ENCODE results near the gene IPO9.
"Not testable (repeated sequence)": the region's sequence is repeated elsewhere in the genome, so short reads cannot be mapped to it uniquely, and the experiment has no call there.

IPO9 gene

DNA sequence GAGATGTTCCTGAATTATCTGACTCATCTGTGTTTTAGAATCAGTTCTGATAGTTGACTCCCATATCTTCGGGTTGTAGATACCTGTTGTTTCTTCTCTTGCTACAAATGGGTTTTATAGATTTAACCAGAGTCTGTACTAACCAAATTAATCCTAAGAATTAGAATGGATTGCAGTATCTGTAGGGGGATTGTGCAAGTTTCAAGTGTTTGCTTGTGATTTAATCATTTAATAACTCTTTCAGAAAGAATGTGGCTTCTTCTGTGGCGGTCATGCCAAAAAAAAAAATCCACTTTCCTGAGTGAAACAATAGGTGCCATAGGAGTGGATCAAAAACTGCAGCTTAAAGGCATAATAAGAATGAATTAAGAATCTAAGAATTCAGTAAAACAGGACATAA is 9.4 kb downstream of the IPO9 start:
- no peak overlapping the region for H3K9ac ChIP-seq (ENCODE audit: low read length)
- peaks cover 98% of the 10 kb centered on the region for H3K79me2 ChIP-seq (ENCODE audit: insufficient read depth, low read length)
- no peaks in the 10 kb centered on the region for H3K27me3 ChIP-seq (ENCODE audit: insufficient read depth, low read length)
- TF ChIP-seq EZH2 (IDR thresholded peaks at IDR 0.05; ENCODE audit: borderline replicate concordance, low read length), result no peak
- TF ChIP-seq, protein P1, sequence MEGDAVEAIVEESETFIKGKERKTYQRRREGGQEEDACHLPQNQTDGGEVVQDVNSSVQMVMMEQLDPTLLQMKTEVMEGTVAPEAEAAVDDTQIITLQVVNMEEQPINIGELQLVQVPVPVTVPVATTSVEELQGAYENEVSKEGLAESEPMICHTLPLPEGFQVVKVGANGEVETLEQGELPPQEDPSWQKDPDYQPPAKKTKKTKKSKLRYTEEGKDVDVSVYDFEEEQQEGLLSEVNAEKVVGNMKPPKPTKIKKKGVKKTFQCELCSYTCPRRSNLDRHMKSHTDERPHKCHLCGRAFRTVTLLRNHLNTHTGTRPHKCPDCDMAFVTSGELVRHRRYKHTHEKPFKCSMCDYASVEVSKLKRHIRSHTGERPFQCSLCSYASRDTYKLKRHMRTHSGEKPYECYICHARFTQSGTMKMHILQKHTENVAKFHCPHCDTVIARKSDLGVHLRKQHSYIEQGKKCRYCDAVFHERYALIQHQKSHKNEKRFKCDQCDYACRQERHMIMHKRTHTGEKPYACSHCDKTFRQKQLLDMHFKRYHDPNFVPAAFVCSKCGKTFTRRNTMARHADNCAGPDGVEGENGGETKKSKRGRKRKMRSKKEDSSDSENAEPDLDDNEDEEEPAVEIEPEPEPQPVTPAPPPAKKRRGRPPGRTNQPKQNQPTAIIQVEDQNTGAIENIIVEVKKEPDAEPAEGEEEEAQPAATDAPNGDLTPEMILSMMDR (IDR thresholded peaks at IDR 0.05; ENCODE audit: low read length), result no peak
- H3K4me3 ChIP-seq (ENCODE audit: low read depth, low read length, poor library complexity, severe bottlenecking), result no peak overlapping the region
- H3K27ac ChIP-seq (ENCODE audit: low read depth, low read length, poor library complexity, severe bottlenecking), result no peak overlapping the region
- H3F3A ChIP-seq (ENCODE audit: insufficient read depth, low read length), result peaks cover 3% of the 10 kb centered on the region
- H3K4me1 ChIP-seq (ENCODE audit: insufficient read depth, low read length, severe bottlenecking), result peaks cover 15% of the 10 kb centered on the region
- H3K9me3 ChIP-seq (ENCODE audit: low read length), result no peaks in the 10 kb centered on the region
- H3K4me2 ChIP-seq (ENCODE audit: low read length), result no peak overlapping the region
- H4K20me1 ChIP-seq (ENCODE audit: insufficient read depth, low read length), result 0 out of 2 replicates have a peak, but pooled peaks cover 2% of the 10 kb centered on the region
- H2AFZ ChIP-seq (ENCODE audit: low read length), result no peak overlapping the region
- peaks cover 55% of the 10 kb centered on the region for H3K36me3 ChIP-seq (ENCODE audit: insufficient read depth, low read length)
- no peaks in the 10 kb centered on the region for H3K9me2 ChIP-seq (ENCODE audit: low read depth, low read length)

DNA sequence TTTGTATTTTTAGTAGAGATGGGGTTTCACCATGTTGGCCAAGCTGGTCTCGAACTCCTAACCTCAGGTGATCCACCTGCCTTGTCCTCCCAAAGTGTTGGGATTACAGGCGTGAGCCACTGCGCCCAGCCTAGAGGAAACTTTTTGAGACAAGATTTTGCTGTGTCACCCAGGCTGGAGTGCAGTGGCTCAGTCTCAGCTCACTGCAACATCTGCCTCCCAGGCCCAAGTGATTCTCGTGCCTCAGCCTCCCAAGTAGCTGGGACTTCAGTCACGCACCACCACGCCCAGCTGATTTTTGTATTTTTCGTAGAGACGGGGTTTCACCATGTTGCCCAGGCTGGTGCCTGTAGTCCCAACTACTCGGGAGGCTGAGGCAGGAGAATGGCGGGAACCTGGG is 10.1 kb downstream of the IPO9 start:
- H3K4me2 ChIP-seq (ENCODE audit: low read length); H3K9me2 ChIP-seq (ENCODE audit: low read depth, low read length); H4K20me1 ChIP-seq (ENCODE audit: insufficient read depth, low read length); H2AFZ ChIP-seq (ENCODE audit: low read length); H3K9ac ChIP-seq (ENCODE audit: low read length); H3F3A ChIP-seq (ENCODE audit: insufficient read depth, low read length); H3K9me3 ChIP-seq (ENCODE audit: low read length); H3K27ac ChIP-seq (ENCODE audit: low read depth, low read length, poor library complexity, severe bottlenecking); H3K4me3 ChIP-seq (ENCODE audit: low read depth, low read length, poor library complexity, severe bottlenecking); H3K27me3 ChIP-seq (ENCODE audit: insufficient read depth, low read length): not testable (repeated sequence)
- Histone ChIP-seq H3K36me3 (ENCODE audit: insufficient read depth, low read length) (peaks cover 56% of the 10 kb centered on the region), H3K4me1 (ENCODE audit: insufficient read depth, low read length, severe bottlenecking) (peaks cover 15% of the 10 kb centered on the region), H3K79me2 (ENCODE audit: insufficient read depth, low read length) (peaks cover 98% of the 10 kb centered on the region)

DNA sequence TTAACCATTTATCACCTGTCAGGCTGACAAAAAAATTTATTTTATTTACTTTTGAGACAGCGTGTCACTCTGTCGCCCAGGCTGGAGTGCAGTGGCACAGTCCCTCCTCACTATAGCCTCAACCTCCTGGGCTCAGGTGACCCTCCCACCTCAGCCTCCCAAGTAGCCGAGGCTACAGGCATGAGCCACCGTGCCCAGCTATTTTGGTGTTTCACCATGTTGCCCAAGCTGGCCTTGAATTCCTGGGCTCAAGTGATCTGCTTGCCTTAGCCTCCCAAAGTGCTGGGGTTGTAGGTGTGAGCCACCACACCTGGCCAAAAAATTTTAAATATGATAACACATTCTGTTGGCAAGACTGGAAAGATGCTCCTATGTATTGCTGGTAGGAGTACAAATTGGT is 11.1 kb downstream of the IPO9 start:
- Histone ChIP-seq H3K27me3 (ENCODE audit: insufficient read depth, low read length) (no peaks in the 10 kb centered on the region), H3K36me3 (ENCODE audit: insufficient read depth, low read length) (peaks cover 49% of the 10 kb centered on the region), H3K9me2 (ENCODE audit: low read depth, low read length) (no peaks in the 10 kb centered on the region), H4K20me1 (ENCODE audit: insufficient read depth, low read length) (0 out of 2 replicates have a peak, but pooled peaks cover 2% of the 10 kb centered on the region), H3K4me1 (ENCODE audit: insufficient read depth, low read length, severe bottlenecking) (peaks cover 15% of the 10 kb centered on the region), H3K27ac (ENCODE audit: low read depth, low read length, poor library complexity, severe bottlenecking) (no peak overlapping the region), H3K79me2 (ENCODE audit: insufficient read depth, low read length) (peaks cover 98% of the 10 kb centered on the region), H3K4me2 (ENCODE audit: low read length) (no peak overlapping the region), H3K9ac (ENCODE audit: low read length) (no peak overlapping the region), H3K9me3 (ENCODE audit: low read length) (no peaks in the 10 kb centered on the region), H3F3A (ENCODE audit: insufficient read depth, low read length) (peaks cover 3% of the 10 kb centered on the region), H3K4me3 (ENCODE audit: low read depth, low read length, poor library complexity, severe bottlenecking) (no peak overlapping the region), H2AFZ (ENCODE audit: low read length) (no peak overlapping the region)
- TF ChIP-seq, protein P1 (IDR thresholded peaks at IDR 0.05; ENCODE audit: low read length), result no peak
- no peak for TF ChIP-seq EZH2 (IDR thresholded peaks at IDR 0.05; ENCODE audit: borderline replicate concordance, low read length)

DNA sequence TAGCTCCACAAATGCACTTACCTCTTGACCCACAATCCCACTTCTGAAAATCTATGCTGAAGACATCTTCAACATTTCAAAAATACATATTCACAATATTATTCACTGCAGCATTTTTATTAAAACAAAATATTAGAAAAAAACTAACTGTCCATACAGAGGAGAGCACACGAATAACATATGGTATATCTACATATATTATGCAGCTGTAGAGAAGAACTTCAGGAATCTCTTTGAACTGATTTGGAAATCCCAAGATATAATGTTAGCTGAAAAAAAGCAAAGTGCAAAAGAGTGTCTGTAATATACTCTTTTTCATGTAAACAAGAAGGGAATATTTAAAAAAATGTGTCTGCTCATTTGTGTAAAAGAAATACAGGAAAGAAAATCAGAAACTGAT is 11.5 kb downstream of the IPO9 start:
- Histone ChIP-seq H2AFZ (ENCODE audit: low read length) (no peak overlapping the region), H3K9me2 (ENCODE audit: low read depth, low read length) (no peaks in the 10 kb centered on the region), H4K20me1 (ENCODE audit: insufficient read depth, low read length) (0 out of 2 replicates have a peak, but pooled peaks cover 2% of the 10 kb centered on the region), H3F3A (ENCODE audit: insufficient read depth, low read length) (peaks cover 3% of the 10 kb centered on the region), H3K4me3 (ENCODE audit: low read depth, low read length, poor library complexity, severe bottlenecking) (no peak overlapping the region), H3K79me2 (ENCODE audit: insufficient read depth, low read length) (peaks cover 98% of the 10 kb centered on the region), H3K27me3 (ENCODE audit: insufficient read depth, low read length) (no peaks in the 10 kb centered on the region), H3K27ac (ENCODE audit: low read depth, low read length, poor library complexity, severe bottlenecking) (no peak overlapping the region), H3K9me3 (ENCODE audit: low read length) (no peaks in the 10 kb centered on the region), H3K36me3 (ENCODE audit: insufficient read depth, low read length) (peaks cover 44% of the 10 kb centered on the region), H3K4me2 (ENCODE audit: low read length) (no peak overlapping the region), H3K4me1 (ENCODE audit: insufficient read depth, low read length, severe bottlenecking) (peaks cover 15% of the 10 kb centered on the region), H3K9ac (ENCODE audit: low read length) (no peak overlapping the region)
- TF ChIP-seq, protein P1 (IDR thresholded peaks at IDR 0.05; ENCODE audit: low read length), result no peak
- no peak for TF ChIP-seq EZH2 (IDR thresholded peaks at IDR 0.05; ENCODE audit: borderline replicate concordance, low read length)
